Upper lobe of left lung (tissue), 6 donors: ENCODE data around the gene FPR2. TPM values are rescaled to one million over a fixed set of nuclear protein-coding genes. Genes with fewer than 3 reads are reported as not detected.

Experiments
- ATAC-seq, 2 donors: fragments of 200-7000 bp; cut with Tn5 transposase; one replicate each; pipeline ENCODE4 v1.9.1; 2022; ENCODE audit warnings: mild to moderate bottlenecking in 2 of 2, moderate library complexity in 2 of 2; ENCODE audit not compliant: low FRiP score in 2 of 2
- DNase-seq, 2 donors: peaks; one replicate each; pipeline ENCODE4 v3.0.0-alpha.2; 2019 to 2020
- H3K27ac ChIP-seq, 4 donors: fragments of 200-600 bp; sonication (generic); one replicate each; pipeline ENCODE4 v1.5.1; 2016 to 2019
- H3K27me3 ChIP-seq, 4 donors: fragments of 200-600 bp; sonication (generic); one replicate each; pipeline ENCODE4 v1.5.1; 2017 to 2019
- H3K36me3 ChIP-seq, 4 donors: fragments of 200-600 bp; sonication (generic); one replicate each; pipeline ENCODE4 v1.5.1; 2016 to 2019
- H3K4me1 ChIP-seq, 4 donors: fragments of 200-600 bp; sonication (generic); one replicate each; pipeline ENCODE4 v1.5.1; 2018 to 2019
- H3K4me3 ChIP-seq, 4 donors: fragments of 200-600 bp; sonication (generic); one replicate each; pipeline ENCODE4 v1.5.1; 2017 to 2019; ENCODE audit warnings: mild to moderate bottlenecking in 2 of 4, moderate library complexity in 1 of 4
- H3K9me3 ChIP-seq, 4 donors: fragments of 200-600 bp; sonication (generic); one replicate each; pipeline ENCODE4 v1.5.1; 2018 to 2019
- CTCF ChIP-seq, 6 experiments: fragments of 450-650 bp in 4 of 6; fragments of 200-600 bp in 2 of 6; sonication (generic) in 2 of 6; IDR thresholded peaks; one replicate each; pipeline ENCODE4 v1.5.1; 2016 to 2019; ENCODE audit warnings: antibody characterized with exemption in 6 of 6
- EP300 ChIP-seq, 4 donors: sonication (generic); formaldehyde crosslinking; IDR thresholded peaks; one replicate each; pipeline ENCODE4 v1.5.1; 2017; ENCODE audit warnings: antibody characterized with exemption in 4 of 4, control low read depth in 2 of 4
- POLR2A ChIP-seq, 4 donors: fragments of 450-650 bp; IDR thresholded peaks; one replicate each; pipeline ENCODE4 v1.5.1; 2016 to 2017; ENCODE audit warnings: antibody characterized with exemption in 4 of 4, mild to moderate bottlenecking in 2 of 4
- POLR2AphosphoS5 ChIP-seq, 2 donors: sonication (generic); formaldehyde crosslinking; IDR thresholded peaks; one replicate each; pipeline ENCODE4 v1.5.1; 2017; ENCODE audit warnings: antibody characterized with exemption in 2 of 2
- WGBS, 2 donors: methylation state at CpG; one replicate each; pipeline ENCODE4 v1.1.5; 2017 to 2018; 5-methylcytosine and 5-hydroxymethylcytosine counted together
- total RNA-seq, 6 donors: library from RNA; depleted of rRNA in 4 of 6; stranded (reverse); fragments of >200 nt in 4 of 6; gene quantifications; one replicate each; pipeline versions ENCODE4 v1.1.0 to v1.2.1, GENCODE V29; 2016 to 2021
- donor health status: DM: no; HTN: no; CAD: no; lungs with moderate emphysema.
- donor health status: DM: no; HTN: yes; CAD: no; lungs with severe emphysema.

Gene FPR2
- total RNA-seq, 6 donors from 2014 or later, result 4.2 to 52.4 (median 20.5) TPM

DNA sequence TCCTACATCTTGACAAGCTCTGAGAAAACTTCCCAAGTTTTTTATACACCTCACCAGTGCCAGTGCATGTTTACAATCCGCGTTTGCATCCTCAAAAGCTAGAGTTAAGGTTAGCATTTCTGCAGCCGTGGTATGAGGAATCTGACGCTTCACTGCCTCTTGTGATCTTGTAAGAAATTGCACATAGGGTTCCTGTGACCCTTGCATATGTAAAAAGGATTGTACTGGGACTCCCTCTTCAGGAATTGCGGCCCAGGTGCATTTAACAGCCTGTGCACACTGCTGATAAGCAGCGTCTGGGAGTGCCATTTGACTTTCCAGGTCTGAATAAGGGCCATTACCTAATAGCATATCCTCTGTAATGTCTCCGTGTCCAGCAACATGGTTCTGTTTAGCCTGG is 49.2 kb downstream of the FPR2 start:
- H3K27ac ChIP-seq, result peak overlapping the region in 1 of 4 donors; percentile 38
- TF ChIP-seq CTCF (IDR thresholded peaks at IDR 0.05), result peak in 2 of 6 experiments; percentile 28 to 39
- TF ChIP-seq POLR2AphosphoS5 (IDR thresholded peaks at IDR 0.05), result no peak
- peaks cover 0 to 41% (median 21%) of the 10 kb centered on the region in 4 donors for H3K4me1 ChIP-seq
- 43 to 62% methylated on average over 7 of the region's 7 CpGs for WGBS, 2 donors
- no peak overlapping the region for H3K4me3 ChIP-seq
- DNase-seq (no peak), ATAC-seq (no peak)
- no peaks in the 10 kb centered on the region for H3K27me3 ChIP-seq
- peaks cover 0 to 5% (median under 1%) of the 10 kb centered on the region in 4 donors for H3K9me3 ChIP-seq
- no peaks in the 10 kb centered on the region for H3K36me3 ChIP-seq

DNA sequence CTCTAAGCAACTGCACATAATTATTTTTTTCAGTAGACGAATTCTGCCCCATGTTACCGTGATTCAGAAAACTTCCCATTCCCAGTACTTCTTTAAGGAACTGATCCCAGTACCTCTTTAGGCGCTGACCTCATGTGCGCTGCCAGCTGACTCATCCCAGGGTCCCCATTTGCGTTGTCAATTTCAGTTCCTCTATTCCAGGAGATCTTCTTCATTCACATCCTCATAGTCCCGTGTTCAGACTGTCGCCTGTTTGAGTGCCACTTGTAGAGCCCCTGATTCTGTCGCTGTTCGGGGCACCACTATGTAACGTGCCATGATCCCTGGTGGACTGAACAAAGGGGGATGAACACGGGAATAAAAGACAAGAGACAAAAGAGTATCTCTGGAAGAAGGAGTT is 50.4 kb downstream of the FPR2 start:
- ATAC-seq (peak in 1 of 2 donors; percentile 87), DNase-seq (peak in 1 of 2 donors; percentile 66)
- no peaks in the 10 kb centered on the region for H3K36me3 ChIP-seq
- H3K4me1 ChIP-seq, result peaks cover 0 to 31% (median 19%) of the 10 kb centered on the region in 4 donors
- no peak overlapping the region for H3K4me3 ChIP-seq
- no peaks in the 10 kb centered on the region for H3K27me3 ChIP-seq
- H3K27ac ChIP-seq, result peak overlapping the region in 2 of 4 donors; percentile 67 to 76
- H3K9me3 ChIP-seq, result peaks cover 0 to 5% (median 2%) of the 10 kb centered on the region in 4 donors
- TF ChIP-seq POLR2AphosphoS5 (IDR thresholded peaks at IDR 0.05), result peak; percentile 28 to 56
- peak in 1 of 4 donors; percentile 17 for TF ChIP-seq EP300 (IDR thresholded peaks at IDR 0.05)
- TF ChIP-seq CTCF (IDR thresholded peaks at IDR 0.05), result no peak
- peak in 1 of 4 donors; percentile 71 for TF ChIP-seq POLR2A (IDR thresholded peaks at IDR 0.05)
- 81 to 84% methylated on average over 11 of the region's 11 CpGs for WGBS, 2 donors

- ATAC-seq (peak in 1 of 2 donors; percentile 23), DNase-seq (no peak)
- Histone ChIP-seq H3K9me3 (peaks cover 0 to 5% (median 2%) of the 10 kb centered on the region in 4 donors), H3K4me1 (peaks cover 0 to 8% (median 3%) of the 10 kb centered on the region in 4 donors), H3K4me3 (no peak overlapping the region), H3K36me3 (no peaks in the 10 kb centered on the region), H3K27me3 (no peaks in the 10 kb centered on the region), H3K27ac (no peak overlapping the region)
- no peak for TF ChIP-seq POLR2A (IDR thresholded peaks at IDR 0.05)
- TF ChIP-seq CTCF (IDR thresholded peaks at IDR 0.05), result no peak
- no peak for TF ChIP-seq POLR2AphosphoS5 (IDR thresholded peaks at IDR 0.05)
- no peak for TF ChIP-seq EP300 (IDR thresholded peaks at IDR 0.05)
- 82 to 89% methylated on average over 9 of the region's 9 CpGs for WGBS, 2 donors
Observed at GRCh38 chr19:51815043-51815442, 54.1 kb downstream of the FPR2 start.

- no peak for ATAC-seq
- H3K27me3 ChIP-seq, result no peaks in the 10 kb centered on the region
- peak overlapping the region in 1 of 4 donors; percentile 28 for H3K27ac ChIP-seq
- H3K9me3 ChIP-seq, result peaks cover 0 to 5% (median 2%) of the 10 kb centered on the region in 4 donors
- no peaks in the 10 kb centered on the region for H3K4me1 ChIP-seq
- TF ChIP-seq EP300 (IDR thresholded peaks at IDR 0.05), result no peak
- no peak for TF ChIP-seq POLR2A (IDR thresholded peaks at IDR 0.05)
- no peak for TF ChIP-seq CTCF (IDR thresholded peaks at IDR 0.05)
- TF ChIP-seq POLR2AphosphoS5 (IDR thresholded peaks at IDR 0.05), result no peak
- H3K36me3 ChIP-seq, result no peaks in the 10 kb centered on the region
- no peak for DNase-seq
- H3K4me3 ChIP-seq, result no peak overlapping the region
- WGBS, 2 donors, result 91 to 93% methylated on average over 1 of the region's 1 CpG
Observed at GRCh38 chr19:51816711-51817110, 55.7 kb downstream of the FPR2 start.

DNA sequence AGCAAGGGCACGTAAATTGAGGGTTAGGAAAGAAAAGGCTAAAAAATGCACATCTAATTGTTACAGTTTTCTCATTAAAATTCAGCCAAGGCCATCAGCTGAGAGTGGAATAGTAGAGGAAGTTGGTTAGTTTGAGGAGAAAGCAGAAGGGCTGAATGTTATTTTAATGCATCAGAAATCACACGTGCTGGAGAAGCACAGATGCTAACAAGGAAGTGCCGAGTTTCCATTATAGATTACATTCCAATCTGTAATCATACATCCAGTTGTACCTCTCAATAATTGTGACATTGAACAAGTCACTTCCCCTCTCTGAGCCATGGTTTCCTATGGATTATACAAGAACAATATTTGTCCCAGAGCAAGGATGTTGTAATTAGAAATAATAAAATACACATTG is 59.0 kb downstream of the FPR2 start:
- H3K4me1 ChIP-seq, result peaks cover 0 to 5% (median 0%) of the 10 kb centered on the region in 4 donors
- peak overlapping the region in 1 of 4 donors; percentile 23 for H3K27ac ChIP-seq
- TF ChIP-seq CTCF (IDR thresholded peaks at IDR 0.05) (no peak), POLR2AphosphoS5 (IDR thresholded peaks at IDR 0.05) (no peak), POLR2A (IDR thresholded peaks at IDR 0.05) (no peak), EP300 (IDR thresholded peaks at IDR 0.05) (no peak)
- no peaks in the 10 kb centered on the region for H3K27me3 ChIP-seq
- no peak for DNase-seq
- H3K9me3 ChIP-seq, result peaks cover 0 to 9% (median 0%) of the 10 kb centered on the region in 4 donors
- no peaks in the 10 kb centered on the region for H3K36me3 ChIP-seq
- ATAC-seq, result peak in 1 of 2 donors; percentile 54
- 53 to 54% methylated on average over 3 of the region's 3 CpGs for WGBS, 2 donors
- no peak overlapping the region for H3K4me3 ChIP-seq
